Trophoblast cell (in vitro differentiated cells and primary cell): ENCODE data around the gene F2RL1.

Source experiments
- DNase-seq, 2 donors: peaks; one replicate each; pipeline ENCODE4 v3.0.0-alpha.2; 2016
- H2AFZ ChIP-seq: 2 replicates; pipeline ENCODE4 v1.6.1; 2013; ENCODE audit warnings: low read length, moderate library complexity, mild to moderate bottlenecking; ENCODE audit not compliant: insufficient read depth, poor library complexity
- H2AK5ac ChIP-seq: 2 replicates; pipeline ENCODE4 v1.6.1; 2013; ENCODE audit warnings: mild to moderate bottlenecking, low read length
- H2BK120ac ChIP-seq: 2 replicates; pipeline ENCODE4 v1.6.1; 2013; ENCODE audit warnings: low read length, mild to moderate bottlenecking, moderate library complexity; ENCODE audit not compliant: insufficient read depth, poor library complexity
- H2BK12ac ChIP-seq: 2 replicates; pipeline ENCODE4 v1.6.1; 2013; ENCODE audit warnings: mild to moderate bottlenecking, low read length, moderate library complexity
- H2BK5ac ChIP-seq: 2 replicates; pipeline ENCODE4 v1.6.1; 2013; ENCODE audit warnings: low read length, low read depth, moderate library complexity, mild to moderate bottlenecking; ENCODE audit not compliant: poor library complexity
- H3K14ac ChIP-seq: 2 replicates; pipeline ENCODE4 v1.6.1; 2013; ENCODE audit warnings: mild to moderate bottlenecking, low read length
- H3K18ac ChIP-seq: 2 replicates; pipeline ENCODE4 v1.6.1; 2013; ENCODE audit warnings: mild to moderate bottlenecking, low read length
- H3K23ac ChIP-seq: 2 replicates; pipeline ENCODE4 v1.6.1; 2013; ENCODE audit warnings: low read length
- H3K27ac ChIP-seq: 2 replicates; pipeline ENCODE4 v1.5.1; 2013; ENCODE audit warnings: low read depth, mild to moderate bottlenecking, inconsistent platforms, low read length, moderate library complexity
- H3K27me3 ChIP-seq: 2 replicates; pipeline ENCODE4 v1.6.1; 2013; ENCODE audit warnings: inconsistent platforms, mild to moderate bottlenecking, low read length, moderate library complexity; ENCODE audit not compliant: insufficient read depth
- H3K36me3 ChIP-seq, 2 experiments: 1 replicate in 1 of 2; 2 replicates in 1 of 2; pipeline ENCODE4 v1.6.1; 2013; ENCODE audit warnings: low read length in 2 of 2, mild to moderate bottlenecking in 2 of 2, moderate library complexity in 1 of 2; ENCODE audit not compliant: insufficient read depth in 2 of 2, control insufficient read depth in 1 of 2
- H3K4ac ChIP-seq: 2 replicates; pipeline ENCODE4 v1.6.1; 2013; ENCODE audit warnings: low read depth, mild to moderate bottlenecking, low read length, moderate library complexity
- H3K4me1 ChIP-seq, 2 experiments: 1 replicate in 1 of 2; 2 replicates in 1 of 2; pipeline ENCODE4 v1.6.1; 2013; ENCODE audit warnings: low read length in 2 of 2, mild to moderate bottlenecking in 2 of 2, moderate library complexity in 1 of 2; ENCODE audit not compliant: insufficient read depth in 2 of 2, control insufficient read depth in 1 of 2
- H3K4me2 ChIP-seq: 2 replicates; pipeline ENCODE4 v1.6.1; 2013; ENCODE audit warnings: inconsistent platforms, mild to moderate bottlenecking, low read length, moderate library complexity
- H3K4me3 ChIP-seq: 2 replicates; pipeline ENCODE4 v1.5.1; 2013; ENCODE audit warnings: mild to moderate bottlenecking, low read depth, low read length, inconsistent platforms
- H3K79me1 ChIP-seq: one replicate; pipeline ENCODE4 v1.6.1; 2013; ENCODE audit warnings: low read length
- H3K79me2 ChIP-seq: 2 replicates; pipeline ENCODE4 v1.6.1; 2013; ENCODE audit warnings: low read length, mild to moderate bottlenecking; ENCODE audit not compliant: control insufficient read depth, insufficient read depth, poor library complexity
- H3K9ac ChIP-seq: 2 replicates; pipeline ENCODE4 v1.6.1; 2013; ENCODE audit warnings: mild to moderate bottlenecking, low read length
- H3K9me3 ChIP-seq: 2 replicates; pipeline ENCODE4 v1.6.1; 2013; ENCODE audit warnings: low read depth, mild to moderate bottlenecking, control low read depth, inconsistent platforms, low read length; ENCODE audit not compliant: insufficient read depth
- H4K12ac ChIP-seq: 2 replicates; pipeline ENCODE4 v1.6.1; 2013; ENCODE audit warnings: low read depth, mild to moderate bottlenecking, low read length, moderate library complexity
- H4K8ac ChIP-seq: 2 replicates; pipeline ENCODE4 v1.6.1; 2013; ENCODE audit warnings: low read depth, mild to moderate bottlenecking, low read length, moderate library complexity
- H4K91ac ChIP-seq: one replicate; pipeline ENCODE4 v1.6.1; 2013; ENCODE audit warnings: low read depth, mild to moderate bottlenecking, low read length, moderate library complexity
- WGBS: extraction: QIAGEN DNeasy Blood & Tissue Kit; methylation state at CpG from one replicate; pipeline ENCODE4 v1.1.7; 2013; ENCODE audit warnings: missing lambda C conversion rate; ENCODE audit not compliant: insufficient read length, insufficient coverage; ENCODE audit errors: extremely low coverage; 5-methylcytosine and 5-hydroxymethylcytosine counted together

F2RL1 gene

DNA sequence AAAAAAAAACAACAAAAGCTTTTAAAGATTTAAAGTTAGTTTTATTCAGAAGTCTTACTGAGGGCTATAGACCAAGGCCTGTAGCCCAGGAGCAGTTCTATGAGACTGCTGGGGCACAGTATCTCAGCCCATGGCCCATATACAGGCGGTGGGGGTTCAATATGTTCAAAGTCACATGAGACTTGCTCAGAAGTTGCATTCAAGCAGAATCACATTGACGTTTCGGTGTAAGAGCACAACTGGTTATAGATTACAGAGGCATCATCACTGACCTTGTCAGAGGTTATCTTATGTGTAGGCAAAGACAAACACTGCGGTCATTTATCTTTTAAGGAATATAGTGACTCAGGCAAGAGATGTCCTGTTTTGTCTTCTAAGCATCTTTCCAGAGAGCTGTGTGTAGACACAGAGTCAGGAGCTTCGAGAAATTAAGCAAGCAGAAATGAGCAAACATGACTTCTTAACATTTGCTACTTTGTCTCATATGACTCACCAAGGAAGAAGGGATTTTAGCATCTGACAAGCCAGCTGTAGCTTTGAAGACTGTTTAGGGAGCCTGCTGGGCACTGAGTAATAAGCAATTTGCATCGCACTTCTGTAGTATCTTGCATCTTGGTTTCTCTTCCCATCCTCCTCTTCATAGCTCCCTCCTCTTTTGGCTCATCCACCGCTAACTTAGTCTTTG is 12.9 kb upstream of the F2RL1 start:
- Histone ChIP-seq H3K18ac (no peak overlapping the region), H3K36me3 (no peaks in the 10 kb centered on the region), H2AFZ (no peak overlapping the region), H3K27me3 (no peaks in the 10 kb centered on the region), H2BK12ac (no peak overlapping the region), H4K91ac (no peak overlapping the region), H3K4ac (no peak overlapping the region), H2BK5ac (peak overlapping the region; percentile 4), H3K23ac (no peak overlapping the region), H3K27ac (peak overlapping the region; percentile 57), H2BK120ac (no peak overlapping the region), H3K79me2 (no peaks in the 10 kb centered on the region), H2AK5ac (no peak overlapping the region), H3K4me3 (no peak overlapping the region), H3K79me1 (peaks cover 2% of the 10 kb centered on the region), H3K9me3 (no peaks in the 10 kb centered on the region), H3K14ac (no peak overlapping the region), H4K12ac (no peak overlapping the region), H3K4me2 (no peak overlapping the region), H4K8ac (no peak overlapping the region), H3K9ac (no peak overlapping the region), H3K4me1 (peaks cover 22 to 25% of the 10 kb centered on the region in 2 experiments)
- no CpG with 5 or more reads among the region's 7 CpGs for WGBS
- DNase-seq, result peak; percentile 31 to 70

DNA sequence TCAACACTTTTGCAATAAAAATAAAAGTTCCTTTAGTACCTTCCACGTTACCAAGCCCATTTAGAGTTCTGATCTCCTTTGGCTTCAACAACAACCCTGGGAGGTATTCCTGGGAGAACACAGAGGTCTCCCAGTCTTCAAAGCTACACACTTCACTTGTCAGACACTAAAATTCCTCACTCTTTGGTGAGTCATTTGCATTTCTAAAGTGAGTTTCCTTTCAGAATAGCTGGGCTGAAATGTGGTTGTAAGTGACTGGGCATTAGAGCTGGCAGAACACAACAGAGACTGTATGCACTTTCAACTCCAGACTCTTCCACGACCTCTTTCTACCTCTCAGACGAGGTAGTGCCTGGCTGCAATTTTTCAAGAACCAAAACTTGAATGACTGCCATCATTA is 11.5 kb upstream of the F2RL1 start:
- no peak overlapping the region for H2BK5ac ChIP-seq
- peak overlapping the region; percentile 30 for H3K4me2 ChIP-seq
- no peak overlapping the region for H2AFZ ChIP-seq
- no peak overlapping the region for H3K23ac ChIP-seq
- no CpG with 5 or more reads among the region's 3 CpGs for WGBS
- peaks cover 2% of the 10 kb centered on the region for H3K79me1 ChIP-seq
- no peak overlapping the region for H3K18ac ChIP-seq
- peaks cover 17 to 18% of the 10 kb centered on the region in 2 experiments for H3K4me1 ChIP-seq
- peak; percentile 7 to 60 for DNase-seq
- no peak overlapping the region for H3K9ac ChIP-seq
- no peaks in the 10 kb centered on the region for H3K36me3 ChIP-seq
- H4K91ac ChIP-seq, result no peak overlapping the region
- H3K4ac ChIP-seq, result no peak overlapping the region
- no peak overlapping the region for H2BK120ac ChIP-seq
- no peak overlapping the region for H2AK5ac ChIP-seq
- H4K12ac ChIP-seq, result no peak overlapping the region
- no peak overlapping the region for H3K4me3 ChIP-seq
- H2BK12ac ChIP-seq, result no peak overlapping the region
- no peaks in the 10 kb centered on the region for H3K9me3 ChIP-seq
- peak overlapping the region; percentile 53 for H3K27ac ChIP-seq
- no peak overlapping the region for H4K8ac ChIP-seq
- H3K79me2 ChIP-seq, result no peaks in the 10 kb centered on the region
- no peaks in the 10 kb centered on the region for H3K27me3 ChIP-seq
- H3K14ac ChIP-seq, result no peak overlapping the region

DNA sequence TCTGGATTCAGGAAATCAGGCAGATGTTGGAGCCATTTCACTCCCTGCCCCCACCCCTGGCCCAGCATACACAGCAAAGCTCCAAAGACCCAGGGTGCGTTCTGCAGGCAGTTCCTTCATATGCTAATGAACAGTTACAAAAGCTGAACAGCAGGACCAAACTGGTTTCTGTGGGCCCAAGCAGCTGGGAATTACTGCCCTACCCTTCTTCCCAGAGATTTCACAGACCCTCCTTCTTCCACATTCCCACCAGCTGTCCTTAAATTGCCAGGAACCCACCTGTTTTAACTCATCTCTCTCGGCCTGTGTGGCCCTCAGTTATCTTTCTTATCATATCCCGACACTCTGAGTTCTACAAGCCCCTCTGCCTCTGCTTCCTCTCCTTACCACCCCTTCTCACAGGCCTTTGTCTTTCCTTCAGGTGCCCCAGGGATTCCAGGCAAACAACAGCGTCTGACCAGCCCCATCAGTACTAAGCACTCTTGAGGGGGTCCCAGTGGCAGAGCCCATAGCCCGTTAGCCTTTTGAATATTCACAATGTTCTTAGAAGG is 10.6 kb upstream of the F2RL1 start:
- H3K36me3 ChIP-seq, result no peaks in the 10 kb centered on the region
- peak overlapping the region; percentile 9 for H2BK5ac ChIP-seq
- H4K91ac ChIP-seq, result no peak overlapping the region
- H3K4me3 ChIP-seq, result no peak overlapping the region
- H3K9me3 ChIP-seq, result no peaks in the 10 kb centered on the region
- H4K12ac ChIP-seq, result no peak overlapping the region
- H3K79me1 ChIP-seq, result peaks cover 2% of the 10 kb centered on the region
- H3K4me1 ChIP-seq, result peaks cover 17 to 18% of the 10 kb centered on the region in 2 experiments
- no peak overlapping the region for H3K23ac ChIP-seq
- WGBS, result no CpG with 5 or more reads among the region's 5 CpGs
- H3K27me3 ChIP-seq, result no peaks in the 10 kb centered on the region
- DNase-seq, result no peak
- no peak overlapping the region for H3K4ac ChIP-seq
- peak overlapping the region; percentile 5 for H3K27ac ChIP-seq
- H3K79me2 ChIP-seq, result no peaks in the 10 kb centered on the region
- peak overlapping the region; percentile 25 for H2BK12ac ChIP-seq
- no peak overlapping the region for H3K9ac ChIP-seq
- H2AFZ ChIP-seq, result no peak overlapping the region
- H3K4me2 ChIP-seq, result no peak overlapping the region
- no peak overlapping the region for H2BK120ac ChIP-seq
- no peak overlapping the region for H3K14ac ChIP-seq
- H3K18ac ChIP-seq, result no peak overlapping the region
- H4K8ac ChIP-seq, result no peak overlapping the region
- H2AK5ac ChIP-seq, result no peak overlapping the region

DNA sequence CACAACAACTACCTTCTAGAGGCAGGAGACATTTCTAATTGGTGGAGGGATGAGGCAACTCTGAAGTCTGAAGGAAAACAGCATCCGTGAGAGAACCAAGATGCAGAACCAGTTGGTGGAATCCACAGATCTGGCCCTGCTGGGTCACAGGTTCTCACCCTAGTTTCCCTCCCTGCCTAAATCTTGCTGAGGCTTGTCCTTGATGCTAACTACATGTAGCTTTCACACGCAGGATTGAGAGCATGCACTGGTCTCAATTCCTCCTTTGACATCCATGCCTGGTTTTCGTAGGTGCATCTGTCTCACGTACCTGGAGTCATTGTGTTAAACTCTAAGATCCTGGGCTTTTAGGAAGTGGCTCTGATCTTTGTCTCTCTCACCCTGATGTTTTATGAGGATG is 9.7 kb upstream of the F2RL1 start:
- no CpG with 5 or more reads among the region's 4 CpGs for WGBS
- Histone ChIP-seq H3K4ac (no peak overlapping the region), H3K4me2 (no peak overlapping the region), H3K23ac (no peak overlapping the region), H2BK120ac (no peak overlapping the region), H3K79me2 (no peaks in the 10 kb centered on the region), H4K8ac (no peak overlapping the region), H4K91ac (no peak overlapping the region), H3K14ac (no peak overlapping the region), H3K27ac (no peak overlapping the region), H3K27me3 (no peaks in the 10 kb centered on the region), H2BK12ac (no peak overlapping the region), H3K36me3 (no peaks in the 10 kb centered on the region), H3K9me3 (no peaks in the 10 kb centered on the region), H4K12ac (no peak overlapping the region), H3K18ac (no peak overlapping the region), H2BK5ac (no peak overlapping the region), H3K79me1 (peaks cover 2% of the 10 kb centered on the region), H3K9ac (no peak overlapping the region), H2AFZ (no peak overlapping the region), H3K4me1 (peaks cover 16 to 17% of the 10 kb centered on the region in 2 experiments), H3K4me3 (no peak overlapping the region), H2AK5ac (no peak overlapping the region)
- DNase-seq, result no peak
